Stimulated activated CD8-positive, alpha-beta memory T cell treated with anti-CD3 and anti-CD28 coated beads, Interleukin-15, amount 100 ng/mL, for 1 hour (primary cell): ENCODE data around the gene SYT13.

Experiments used
- DNase-seq: peaks from one replicate; pipeline ENCODE4 v3.0.0-alpha.2; 2020; ENCODE audit warnings: low read depth

Gene SYT13

GRCh38 chr11:45285930-45286632 lies at the start of gene SYT13:
SYT13 (minus strand) TSS chr11:45286341; CDS start chr11:45286207, 134 bp downstream.
- no peak for DNase-seq

GRCh38 chr11:45335434-45335833 lies 49.3 kb upstream of the SYT13 start:
- DNase-seq: no peak

GRCh38 chr11:45334836-45335235 lies 48.7 kb upstream of the SYT13 start:
- no peak for DNase-seq

GRCh38 chr11:45334410-45334809 lies 48.3 kb upstream of the SYT13 start:
- DNase-seq: no peak

GRCh38 chr11:45333001-45333971 lies 47.1 kb upstream of the SYT13 start:
- no peak for DNase-seq

GRCh38 chr11:45332276-45332934 lies 46.3 kb upstream of the SYT13 start:
- no peak for DNase-seq

GRCh38 chr11:45331839-45332238 lies 45.7 kb upstream of the SYT13 start:
- no peak for DNase-seq

- DNase-seq: no peak
Measured at GRCh38 chr11:45328726-45329125, 42.6 kb upstream of the SYT13 start.

- DNase-seq: no peak
Measured at GRCh38 chr11:45324459-45324858, 38.3 kb upstream of the SYT13 start.

GRCh38 chr11:45323601-45324249 lies 37.6 kb upstream of the SYT13 start:
- no peak for DNase-seq

- no peak for DNase-seq
Measured at GRCh38 chr11:45322891-45323600, 36.9 kb upstream of the SYT13 start.

- DNase-seq: no peak
Measured at GRCh38 chr11:45322111-45322705, 36.1 kb upstream of the SYT13 start.

- no peak for DNase-seq
Measured at GRCh38 chr11:45321669-45322068, 35.5 kb upstream of the SYT13 start.

- no peak for DNase-seq
Measured at GRCh38 chr11:45321031-45321595, 35.0 kb upstream of the SYT13 start.

GRCh38 chr11:45320371-45320770 lies 34.2 kb upstream of the SYT13 start:
- DNase-seq: no peak

- no peak for DNase-seq
Measured at GRCh38 chr11:45319077-45319476, 32.9 kb upstream of the SYT13 start.

GRCh38 chr11:45318516-45318915 lies 32.4 kb upstream of the SYT13 start:
- DNase-seq: no peak

- DNase-seq: no peak
Measured at GRCh38 chr11:45316258-45316657, 30.1 kb upstream of the SYT13 start.

- DNase-seq: no peak
Measured at GRCh38 chr11:45314900-45315299, 28.8 kb upstream of the SYT13 start.

- DNase-seq: no peak
Measured at GRCh38 chr11:45313171-45313865, 27.2 kb upstream of the SYT13 start.
